ENCODE data around the gene PLEKHB1.

GRCh38 chr11:73655686-73656085 lies 9.3 kb downstream of the PLEKHB1 start:
- TF ChIP-seq CTCF (IDR thresholded peaks at IDR 0.05; ENCODE audit: low read length) (no peak), EZH2 (IDR thresholded peaks at IDR 0.05; ENCODE audit: borderline replicate concordance, low read length) (no peak)
